Heart right ventricle (tissue), 16 donors: ENCODE data around the gene TBC1D22A. TPM values are rescaled to one million over a fixed set of nuclear protein-coding genes. Genes with fewer than 3 reads are reported as not detected.

Source experiments
- ATAC-seq, 8 donors: fragments of 200-7000 bp; cut with Tn5 transposase; one replicate each; pipeline ENCODE4 v1.9.1; 2020; ENCODE audit warnings: mild to moderate bottlenecking in 8 of 8, moderate library complexity in 8 of 8, moderate number of reproducible peaks in 1 of 8
- DNase-seq, 2 donors: peaks; one replicate each; pipeline ENCODE4 v3.0.0-alpha.2; 2020
- H3K27ac ChIP-seq, 10 donors: fragments of 200-600 bp; sonication (generic) in 2 of 10; one replicate each; pipeline versions ENCODE4 v1.5.0 to v1.8.0; 2020 to 2022; ENCODE audit warnings: mild to moderate bottlenecking in 3 of 10
- H3K27me3 ChIP-seq, 7 donors: fragments of 200-600 bp; one replicate each; pipeline ENCODE4 v1.8.0; 2021 to 2022; ENCODE audit warnings: mild to moderate bottlenecking in 2 of 7
- H3K36me3 ChIP-seq, 9 donors: fragments of 200-600 bp; sonication (generic) in 1 of 9; one replicate each; pipeline versions ENCODE4 v1.5.0 to v1.8.0; 2020 to 2022; ENCODE audit warnings: mild to moderate bottlenecking in 2 of 9
- H3K4me1 ChIP-seq, 9 donors: fragments of 200-600 bp; sonication (generic) in 1 of 9; one replicate each; pipeline versions ENCODE4 v1.5.0 to v1.8.0; 2020 to 2022; ENCODE audit warnings: mild to moderate bottlenecking in 4 of 9
- H3K4me3 ChIP-seq, 10 donors: fragments of 200-600 bp; sonication (generic) in 2 of 10; one replicate each; pipeline versions ENCODE4 v1.5.0 to v1.8.0; 2020 to 2022; ENCODE audit warnings: mild to moderate bottlenecking in 7 of 10, moderate library complexity in 2 of 10
- H3K9me3 ChIP-seq, 11 donors: fragments of 200-600 bp in 10 of 11; sonication (generic) in 2 of 11; one replicate each; pipeline versions ENCODE4 v1.5.0 to v1.8.0; 2013 to 2022; ENCODE audit warnings: mild to moderate bottlenecking in 2 of 11, control low read depth in 1 of 11, moderate library complexity in 1 of 11
- CTCF ChIP-seq, 9 donors: fragments of 200-600 bp; sonication (generic) in 2 of 9; IDR thresholded peaks; one replicate each; pipeline versions ENCODE4 v1.5.0 to v1.8.0; 2021 to 2022; ENCODE audit warnings: antibody characterized with exemption in 9 of 9, mild to moderate bottlenecking in 5 of 9, moderate library complexity in 1 of 9
- WGBS, 2 donors: extraction: QIAGEN DNeasy Blood & Tissue Kit; methylation state at CpG; one replicate each; pipeline ENCODE4 v1.1.7; 2013; ENCODE audit warnings: inconsistent platforms in 1 of 2; 5-methylcytosine and 5-hydroxymethylcytosine counted together
- intact Hi-C, 10 donors: fragments of 100-400 bp; cut with DNase I; formaldehyde crosslinking; loops; one replicate each; pipeline versions ENCODE4 v1.11.1 to v1.14.2; 2022
- polyA plus RNA-seq, 2 donors: library from polyadenylated mRNA; stranded (reverse); fragments of 200-250 nt; gene quantifications; one replicate each; pipeline ENCODE4 v1.2.3, GENCODE V29; 2013
- total RNA-seq, 10 donors: library from RNA; stranded (reverse); fragmentation: NEBNext Ultra II Directional in 3 of 10; extraction: Animal tissue kit (Norgen Biotek cat#: 25700) in 3 of 10; gene quantifications; one replicate each; pipeline versions ENCODE4 v1.2.1 to v1.2.4, GENCODE V29; 2021 to 2023
- donor health status: Arrhythmogenic right ventricular cardiomyopathy.
- donor health status: ischemic (EF 13 %, LVEDD 7.1; RV severe dilation, severe dysfunction).
- donor health status: healthy with polysubstance abuse.
- donor health status: DM: no; HTN: yes; CAD: no.
- donor health status: DM: no; HTN: no; CAD: no.
- donor health status: ischemic (EF 25% LVEDD 6.9; RV normal size, moderate dysfunction).
- donor health status: ischemic (EF 25% LVEDD 5.7; RV mildly dilated, moderate dysfunction).
- donor health status: healthy.
- donor health status: DM: yes; HTN: yes; CAD: no.
- donor health status: Ischemic cardiomyopathy.
- donor health status: ischemic (EF 35%, LVEDD 5.7; RV mildly dilated, moderate dysfunction).
- donor health status: nonischemic (EF 11% LVEDD 7.7; RV severe dilation, severe dysfunction).
- donor health status: DM: yes; HTN: yes; CAD: no.
- donor health status: PGD.
- donor health status: ischemic (EF 29% LVEDD 5.4; RV normal size, mild dysfunction).
- donor health status: nonischemic (EF 23%, LVEDD 6.1; RV moderate dilation, normal function).

TBC1D22A gene
- total and polyA plus RNA-seq, 12 donors = 7.2 to 27.9 (median 17.9) TPM

- WGBS, 2 donors = 71 to 78% methylated on average over 5 of the region's 5 CpGs
- peaks cover 0 to 12% (median 0%) of the 10 kb centered on the region in 9 donors for H3K4me1 ChIP-seq
- H3K27ac ChIP-seq = no peak overlapping the region
- ATAC-seq = peak in 1 of 8 donors; percentile 49
- H3K4me3 ChIP-seq = no peak overlapping the region
- intact Hi-C loops = no loop called here
- no peaks in the 10 kb centered on the region for H3K9me3 ChIP-seq
- no peaks in the 10 kb centered on the region for H3K27me3 ChIP-seq
- DNase-seq = no peak
- no peak for TF ChIP-seq CTCF (IDR thresholded peaks at IDR 0.05)
- H3K36me3 ChIP-seq = peaks cover 0 to 8% (median 0%) of the 10 kb centered on the region in 9 donors
These were observed 306.2 kb downstream of the TBC1D22A start for GRCh38 chr22:47068626-47068996.

GRCh38 chr22:47069270-47069669, 306.8 kb downstream of the TBC1D22A start:
- DNase-seq = no peak
- intact Hi-C loops = no loop called here
- peaks cover 0 to 7% (median 0%) of the 10 kb centered on the region in 9 donors for H3K36me3 ChIP-seq
- peaks cover 0 to 12% (median 0%) of the 10 kb centered on the region in 9 donors for H3K4me1 ChIP-seq
- WGBS, 2 donors = 97 to 98% methylated on average over 14 of the region's 14 CpGs
- H3K27ac ChIP-seq = no peak overlapping the region
- peaks cover 0 to 6% (median 0%) of the 10 kb centered on the region in 11 donors for H3K9me3 ChIP-seq
- no peak overlapping the region for H3K4me3 ChIP-seq
- TF ChIP-seq CTCF (IDR thresholded peaks at IDR 0.05) = no peak
- no peaks in the 10 kb centered on the region for H3K27me3 ChIP-seq
- no peak for ATAC-seq

- intact Hi-C loops = no loop called here
- 87 to 91% methylated on average over 11 of the region's 11 CpGs for WGBS, 2 donors
- no peak for DNase-seq
- peaks cover 0 to 12% (median 0%) of the 10 kb centered on the region in 9 donors for H3K4me1 ChIP-seq
- H3K9me3 ChIP-seq = peaks cover 0 to 25% (median 13%) of the 10 kb centered on the region in 11 donors
- no peak for ATAC-seq
- peaks cover 0 to 14% (median 0%) of the 10 kb centered on the region in 9 donors for H3K36me3 ChIP-seq
- TF ChIP-seq CTCF (IDR thresholded peaks at IDR 0.05) = no peak
- no peak overlapping the region for H3K4me3 ChIP-seq
- H3K27me3 ChIP-seq = no peaks in the 10 kb centered on the region
- no peak overlapping the region for H3K27ac ChIP-seq
These were observed 308.8 kb downstream of the TBC1D22A start for GRCh38 chr22:47071078-47071806.

- DNase-seq (no peak), ATAC-seq (no peak)
- WGBS, 2 donors = 86 to 91% methylated on average over 13 of the region's 13 CpGs
- no peaks in the 10 kb centered on the region for H3K27me3 ChIP-seq
- intact Hi-C loops = no loop called here
- H3K9me3 ChIP-seq = peaks cover 0 to 31% (median 15%) of the 10 kb centered on the region in 11 donors
- peaks cover 0 to 14% (median 0%) of the 10 kb centered on the region in 9 donors for H3K36me3 ChIP-seq
- peaks cover 0 to 12% (median 0%) of the 10 kb centered on the region in 9 donors for H3K4me1 ChIP-seq
- H3K4me3 ChIP-seq = no peak overlapping the region
- TF ChIP-seq CTCF (IDR thresholded peaks at IDR 0.05) = no peak
- H3K27ac ChIP-seq = no peak overlapping the region
These were observed 309.6 kb downstream of the TBC1D22A start for GRCh38 chr22:47071807-47072641.
